ENCODE measurements around the gene HOXD11. TPM values are rescaled to one million over a fixed set of nuclear protein-coding genes. Genes with fewer than 3 reads are reported as not detected.

HOXD11 gene
- 5.4 and 16.3 TPM in 2 replicates for total RNA-seq

DNA sequence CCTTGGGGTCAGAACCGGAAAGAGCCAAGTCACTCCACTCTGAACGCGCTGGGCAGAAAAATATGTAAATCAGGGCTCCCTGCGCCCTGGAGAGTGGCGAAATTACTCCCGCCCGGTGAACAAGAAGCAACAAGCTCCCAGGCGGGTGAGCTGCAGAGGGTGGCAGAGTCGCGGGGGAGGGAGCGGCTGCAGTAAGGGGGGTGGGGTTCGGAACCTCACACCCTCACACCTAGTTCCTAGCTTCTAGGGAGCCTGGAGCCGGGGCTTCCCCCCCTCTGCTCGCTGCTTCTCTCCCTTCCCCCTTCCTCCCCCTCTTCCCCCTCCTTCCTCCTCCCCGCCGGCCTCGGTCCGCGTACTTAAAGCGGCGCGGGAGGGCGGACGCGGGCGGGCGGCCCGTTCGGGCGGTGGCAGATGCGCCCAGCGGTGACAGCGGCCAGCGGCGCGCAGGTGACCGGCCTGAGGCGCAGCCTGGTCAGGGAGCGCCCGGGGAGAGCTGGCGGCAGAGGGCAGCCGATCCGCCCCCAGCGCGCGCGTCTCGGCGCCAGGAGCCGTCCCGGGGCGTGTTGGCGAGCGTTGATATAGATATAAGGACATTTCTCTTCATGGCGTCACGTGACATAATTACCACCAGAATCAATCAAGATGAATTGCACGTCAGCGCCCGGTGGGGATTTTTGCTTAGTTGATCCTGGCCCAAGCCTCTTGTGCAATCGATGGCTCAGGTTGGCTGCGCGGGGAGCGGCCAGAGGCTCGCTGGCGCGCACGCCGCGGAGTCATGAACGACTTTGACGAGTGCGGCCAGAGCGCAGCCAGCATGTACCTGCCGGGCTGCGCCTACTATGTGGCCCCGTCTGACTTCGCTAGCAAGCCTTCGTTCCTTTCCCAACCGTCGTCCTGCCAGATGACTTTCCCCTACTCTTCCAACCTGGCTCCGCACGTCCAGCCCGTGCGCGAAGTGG lies at the start of gene HOXD11:
TSS of gene HOXD11 (plus strand) at position 700 of the 959 bp plus-strand sequence. CDS start at position 776, 76 bp downstream.
- H3K36me3 ChIP-seq (ENCODE audit: control insufficient read depth, insufficient read depth, low read length): no peaks in the 10 kb centered on the region
- H3K4me3 ChIP-seq (ENCODE audit: low read depth, low read length): peak within 1 kb of the TSS; percentile 63
- peaks cover 7% of the 10 kb centered on the region for H3K27me3 ChIP-seq (ENCODE audit: control insufficient read depth, insufficient read depth, low read length)
- TF ChIP-seq, protein P1, sequence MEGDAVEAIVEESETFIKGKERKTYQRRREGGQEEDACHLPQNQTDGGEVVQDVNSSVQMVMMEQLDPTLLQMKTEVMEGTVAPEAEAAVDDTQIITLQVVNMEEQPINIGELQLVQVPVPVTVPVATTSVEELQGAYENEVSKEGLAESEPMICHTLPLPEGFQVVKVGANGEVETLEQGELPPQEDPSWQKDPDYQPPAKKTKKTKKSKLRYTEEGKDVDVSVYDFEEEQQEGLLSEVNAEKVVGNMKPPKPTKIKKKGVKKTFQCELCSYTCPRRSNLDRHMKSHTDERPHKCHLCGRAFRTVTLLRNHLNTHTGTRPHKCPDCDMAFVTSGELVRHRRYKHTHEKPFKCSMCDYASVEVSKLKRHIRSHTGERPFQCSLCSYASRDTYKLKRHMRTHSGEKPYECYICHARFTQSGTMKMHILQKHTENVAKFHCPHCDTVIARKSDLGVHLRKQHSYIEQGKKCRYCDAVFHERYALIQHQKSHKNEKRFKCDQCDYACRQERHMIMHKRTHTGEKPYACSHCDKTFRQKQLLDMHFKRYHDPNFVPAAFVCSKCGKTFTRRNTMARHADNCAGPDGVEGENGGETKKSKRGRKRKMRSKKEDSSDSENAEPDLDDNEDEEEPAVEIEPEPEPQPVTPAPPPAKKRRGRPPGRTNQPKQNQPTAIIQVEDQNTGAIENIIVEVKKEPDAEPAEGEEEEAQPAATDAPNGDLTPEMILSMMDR (IDR thresholded peaks at IDR 0.05; ENCODE audit: insufficient read depth, low read length, poor library complexity, severe bottlenecking): no peak
- DNase-seq (ENCODE audit: low read depth): no peak

DNA sequence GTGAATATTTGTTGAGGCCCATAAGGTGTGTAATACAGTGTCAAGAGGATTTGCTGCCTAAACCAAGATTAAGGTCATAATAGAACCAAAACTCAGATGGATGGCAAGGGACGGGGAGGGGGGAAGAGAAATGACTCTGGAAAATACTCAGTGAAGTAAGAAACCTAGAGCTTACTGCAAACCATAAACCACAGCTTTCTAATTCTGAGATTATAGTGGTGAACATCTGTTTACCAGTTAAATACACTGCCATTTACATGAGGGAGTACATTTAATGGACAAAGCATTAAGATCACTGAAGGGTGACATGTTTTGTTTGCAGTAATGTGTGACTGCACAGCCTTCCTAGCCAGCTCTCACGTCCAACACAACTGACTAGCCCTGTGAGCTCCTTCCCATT lies 43.1 kb upstream of the HOXD11 start:
- peaks cover 34% of the 10 kb centered on the region for H3K27me3 ChIP-seq (ENCODE audit: control insufficient read depth, insufficient read depth, low read length)
- DNase-seq (ENCODE audit: low read depth): no peak
- TF ChIP-seq, protein P1 (IDR thresholded peaks at IDR 0.05; ENCODE audit: insufficient read depth, low read length, poor library complexity, severe bottlenecking): no peak
- no peaks in the 10 kb centered on the region for H3K36me3 ChIP-seq (ENCODE audit: control insufficient read depth, insufficient read depth, low read length)
- no peak overlapping the region for H3K4me3 ChIP-seq (ENCODE audit: low read depth, low read length)

DNA sequence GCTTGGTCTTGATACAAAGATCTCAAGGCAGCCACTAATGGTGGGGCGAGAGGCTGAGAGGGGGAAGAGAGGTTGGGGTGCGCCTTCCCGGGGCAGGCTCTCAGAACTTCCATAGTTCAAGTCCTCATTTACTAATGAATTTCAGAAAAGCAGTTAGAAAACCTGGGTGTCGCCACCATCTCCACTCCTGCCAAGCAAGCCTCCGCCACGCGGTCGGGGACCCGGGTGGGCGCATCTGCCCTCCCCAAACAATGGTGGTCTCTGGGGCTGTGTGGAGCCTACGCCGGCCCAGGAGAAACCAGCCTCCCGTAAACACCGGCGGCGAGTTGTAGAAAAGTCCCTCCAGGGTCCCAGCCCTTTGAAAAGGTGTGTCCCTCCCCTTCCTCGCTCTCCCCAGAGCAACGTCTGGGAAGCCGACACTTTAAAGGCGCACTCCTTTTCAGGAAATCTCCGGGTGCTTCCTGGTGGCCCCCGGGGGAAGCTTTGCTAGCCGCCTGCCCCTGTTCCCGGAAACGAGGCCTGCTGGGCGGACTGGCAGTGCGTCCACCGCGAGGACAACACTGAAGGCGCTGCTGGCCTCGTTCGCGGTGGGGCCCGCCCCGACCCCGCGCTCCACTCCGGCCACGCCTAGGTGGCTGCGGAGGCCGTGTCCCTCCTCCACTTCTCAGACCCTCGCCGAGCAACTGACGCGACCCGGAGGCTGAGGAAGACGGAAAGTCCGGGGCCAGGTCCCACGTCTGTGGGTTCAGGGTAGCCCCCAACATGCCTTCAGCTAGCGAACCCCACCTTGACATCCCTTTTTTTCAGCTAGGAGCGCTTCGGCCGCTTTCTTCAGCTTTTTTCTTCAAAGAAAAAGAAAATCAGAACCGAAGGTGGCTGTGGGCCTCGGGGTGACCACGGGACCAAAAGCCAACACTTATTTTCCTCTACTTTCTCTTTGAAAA lies 40.2 kb upstream of the HOXD11 start:
- peaks cover 60% of the 10 kb centered on the region for H3K27me3 ChIP-seq (ENCODE audit: control insufficient read depth, insufficient read depth, low read length)
- no peaks in the 10 kb centered on the region for H3K36me3 ChIP-seq (ENCODE audit: control insufficient read depth, insufficient read depth, low read length)
- TF ChIP-seq, protein P1 (IDR thresholded peaks at IDR 0.05; ENCODE audit: insufficient read depth, low read length, poor library complexity, severe bottlenecking): no peak
- DNase-seq (ENCODE audit: low read depth): no peak
- H3K4me3 ChIP-seq (ENCODE audit: low read depth, low read length): peak overlapping the region; percentile 4

DNA sequence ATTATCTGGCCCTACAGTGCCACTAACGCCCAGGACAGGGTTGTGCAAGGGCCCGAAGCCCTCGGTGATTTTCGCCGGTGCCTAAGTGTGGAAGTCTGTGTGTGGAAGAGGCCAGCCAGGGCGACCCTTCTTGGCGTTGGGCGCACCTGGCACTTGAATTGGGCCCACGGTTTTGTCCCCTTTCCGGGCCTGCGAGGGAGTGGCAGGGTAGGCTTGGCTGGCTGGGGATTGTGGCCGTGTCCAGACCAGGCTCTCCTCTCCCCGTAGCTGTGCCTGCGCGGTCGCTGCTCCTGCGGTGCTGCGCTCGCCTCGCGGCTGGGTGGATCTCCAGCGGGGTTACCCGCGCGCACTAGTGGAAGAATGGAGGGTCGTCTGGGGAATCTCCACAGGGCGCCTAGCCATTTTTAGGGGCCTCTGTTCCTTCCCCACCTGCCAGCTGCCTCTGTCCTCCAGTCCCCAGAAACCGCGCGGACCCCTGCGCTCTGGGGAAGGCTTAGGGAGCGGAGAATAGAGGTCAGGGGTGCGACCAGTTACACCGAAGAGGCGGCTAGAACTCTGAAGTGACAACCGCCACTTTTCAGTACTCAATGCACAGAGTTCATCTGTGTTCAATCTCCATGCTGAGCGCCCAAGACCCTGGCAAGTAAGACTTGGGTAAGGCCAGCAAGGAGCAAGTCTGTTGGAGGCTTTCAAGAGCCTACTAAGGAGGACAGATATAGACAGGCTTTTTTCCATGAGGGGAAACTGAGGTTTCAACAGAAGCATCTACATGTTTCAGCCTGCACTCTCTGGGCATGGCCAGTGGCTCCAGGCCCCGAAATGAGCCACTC lies 39.3 kb upstream of the HOXD11 start:
- DNase-seq (ENCODE audit: low read depth): no peak
- no peaks in the 10 kb centered on the region for H3K36me3 ChIP-seq (ENCODE audit: control insufficient read depth, insufficient read depth, low read length)
- H3K27me3 ChIP-seq (ENCODE audit: control insufficient read depth, insufficient read depth, low read length): peaks cover 68% of the 10 kb centered on the region
- H3K4me3 ChIP-seq (ENCODE audit: low read depth, low read length): no peak overlapping the region
- TF ChIP-seq, protein P1 (IDR thresholded peaks at IDR 0.05; ENCODE audit: insufficient read depth, low read length, poor library complexity, severe bottlenecking): no peak

DNA sequence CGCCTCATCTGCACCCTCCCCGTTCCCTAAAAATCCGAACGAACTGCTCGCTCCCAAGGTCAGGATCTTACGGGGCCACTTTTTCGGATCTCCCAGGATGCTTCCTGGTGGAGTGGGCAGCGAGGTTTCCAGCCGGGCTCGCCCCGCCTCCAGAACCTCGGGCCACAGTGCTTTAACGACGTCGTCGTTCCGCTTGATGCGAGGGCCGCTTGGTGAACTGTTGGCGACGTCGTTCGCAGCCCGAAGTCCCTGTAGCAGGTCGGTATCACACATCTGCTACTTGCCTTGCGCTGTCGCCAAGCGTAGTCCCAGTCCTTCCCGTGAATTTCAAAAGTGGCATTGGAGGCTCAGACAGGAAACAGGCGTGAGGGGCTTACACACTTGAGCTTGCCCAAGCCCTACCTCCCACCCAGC lies 38.7 kb upstream of the HOXD11 start:
- TF ChIP-seq, protein P1 (IDR thresholded peaks at IDR 0.05; ENCODE audit: insufficient read depth, low read length, poor library complexity, severe bottlenecking): no peak
- Histone ChIP-seq H3K36me3 (ENCODE audit: control insufficient read depth, insufficient read depth, low read length) (no peaks in the 10 kb centered on the region), H3K27me3 (ENCODE audit: control insufficient read depth, insufficient read depth, low read length) (peaks cover 75% of the 10 kb centered on the region), H3K4me3 (ENCODE audit: low read depth, low read length) (no peak overlapping the region)
- DNase-seq (ENCODE audit: low read depth): no peak
